Neural progenitor cell (in vitro differentiated cells): Measurements from ENCODE around the gene NIM1K.

ENCODE experiments used
- EZH2 ChIP-seq: fragments of 200-600 bp; sonication (generic); IDR thresholded peaks from 2 replicates; pipeline ENCODE4 v1.6.1; 2017; ENCODE audit warnings: antibody characterized with exemption, mild to moderate bottlenecking, moderate library complexity
- TF ChIP-seq, protein P1 (sequence below): fragments of 200-600 bp; sonication (generic); IDR thresholded peaks from 2 replicates; pipeline ENCODE4 v1.5.1; 2017; ENCODE audit warnings: antibody characterized with exemption, mild to moderate bottlenecking

DNA sequence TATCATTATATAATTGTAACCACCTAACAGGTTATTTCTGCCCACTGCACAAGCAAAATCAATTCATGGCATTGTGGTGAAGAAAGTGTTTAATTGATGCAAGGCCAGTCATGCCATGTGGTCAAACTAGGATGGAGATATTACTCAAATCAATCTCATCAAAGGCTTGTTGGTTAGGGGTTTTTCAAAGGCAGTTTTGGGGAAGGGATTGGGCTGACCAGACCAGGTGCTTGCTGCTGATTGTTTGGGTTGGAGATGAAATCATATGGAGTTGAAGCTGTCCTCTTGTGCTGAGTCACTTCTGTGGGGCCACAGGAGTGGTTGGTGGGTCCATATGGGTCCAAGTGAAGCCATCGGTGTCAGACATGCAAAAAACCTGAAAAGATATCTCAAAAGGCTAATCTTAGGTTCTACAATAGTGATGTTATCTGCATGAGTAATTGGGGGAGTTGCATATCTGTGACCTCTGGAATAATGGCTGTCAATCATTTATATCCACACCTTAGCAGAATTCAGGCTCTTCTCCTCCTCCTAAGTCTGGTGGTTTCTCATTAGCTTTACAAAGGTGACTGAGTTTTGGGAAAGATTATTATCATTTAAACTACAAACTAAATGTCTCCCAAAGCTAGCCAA is 76.3 kb downstream of the NIM1K start:
- TF ChIP-seq, protein P1, sequence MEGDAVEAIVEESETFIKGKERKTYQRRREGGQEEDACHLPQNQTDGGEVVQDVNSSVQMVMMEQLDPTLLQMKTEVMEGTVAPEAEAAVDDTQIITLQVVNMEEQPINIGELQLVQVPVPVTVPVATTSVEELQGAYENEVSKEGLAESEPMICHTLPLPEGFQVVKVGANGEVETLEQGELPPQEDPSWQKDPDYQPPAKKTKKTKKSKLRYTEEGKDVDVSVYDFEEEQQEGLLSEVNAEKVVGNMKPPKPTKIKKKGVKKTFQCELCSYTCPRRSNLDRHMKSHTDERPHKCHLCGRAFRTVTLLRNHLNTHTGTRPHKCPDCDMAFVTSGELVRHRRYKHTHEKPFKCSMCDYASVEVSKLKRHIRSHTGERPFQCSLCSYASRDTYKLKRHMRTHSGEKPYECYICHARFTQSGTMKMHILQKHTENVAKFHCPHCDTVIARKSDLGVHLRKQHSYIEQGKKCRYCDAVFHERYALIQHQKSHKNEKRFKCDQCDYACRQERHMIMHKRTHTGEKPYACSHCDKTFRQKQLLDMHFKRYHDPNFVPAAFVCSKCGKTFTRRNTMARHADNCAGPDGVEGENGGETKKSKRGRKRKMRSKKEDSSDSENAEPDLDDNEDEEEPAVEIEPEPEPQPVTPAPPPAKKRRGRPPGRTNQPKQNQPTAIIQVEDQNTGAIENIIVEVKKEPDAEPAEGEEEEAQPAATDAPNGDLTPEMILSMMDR: no peak
- no peak for TF ChIP-seq EZH2
